ENCODE results near the gene HLA-DRB5.
"Not testable (repeated sequence)": the region's sequence is repeated elsewhere in the genome, so short reads cannot be mapped to it uniquely, and the experiment has no call there.

Gene HLA-DRB5

GRCh38 chr6:32529697-32530430 lies at the start of gene HLA-DRB5:
HLA-DRB5 (minus strand) TSS chr6:32530287; CDS start chr6:32530224, 63 bp downstream.
- DNase-seq: no peak

DNA sequence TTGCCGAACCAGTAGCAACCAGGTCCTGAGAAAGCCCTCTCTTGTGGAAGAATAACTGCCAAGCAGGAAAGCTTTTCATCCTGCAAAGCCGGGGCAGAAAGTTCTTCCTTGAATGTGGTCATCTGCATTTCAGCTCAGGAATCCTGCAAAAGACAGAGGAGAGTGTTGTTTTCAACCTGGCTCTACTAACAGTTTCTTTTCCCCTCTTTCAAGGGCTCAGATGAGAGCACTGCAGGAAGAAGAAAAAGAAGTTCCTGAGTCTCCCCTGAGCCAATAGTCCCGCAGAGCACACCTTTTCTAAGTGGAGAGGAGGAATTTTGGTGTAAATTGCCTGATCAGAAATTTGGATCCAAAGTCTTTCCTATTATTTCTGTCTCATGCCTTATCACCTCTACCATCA lies 48.9 kb upstream of the HLA-DRB5 start:
- DNase-seq: no peak

GRCh38 chr6:32577493-32577892 lies 47.4 kb upstream of the HLA-DRB5 start:
- DNase-seq: not testable (repeated sequence)

GRCh38 chr6:32576250-32576649 lies 46.2 kb upstream of the HLA-DRB5 start:
- DNase-seq: no peak

DNA sequence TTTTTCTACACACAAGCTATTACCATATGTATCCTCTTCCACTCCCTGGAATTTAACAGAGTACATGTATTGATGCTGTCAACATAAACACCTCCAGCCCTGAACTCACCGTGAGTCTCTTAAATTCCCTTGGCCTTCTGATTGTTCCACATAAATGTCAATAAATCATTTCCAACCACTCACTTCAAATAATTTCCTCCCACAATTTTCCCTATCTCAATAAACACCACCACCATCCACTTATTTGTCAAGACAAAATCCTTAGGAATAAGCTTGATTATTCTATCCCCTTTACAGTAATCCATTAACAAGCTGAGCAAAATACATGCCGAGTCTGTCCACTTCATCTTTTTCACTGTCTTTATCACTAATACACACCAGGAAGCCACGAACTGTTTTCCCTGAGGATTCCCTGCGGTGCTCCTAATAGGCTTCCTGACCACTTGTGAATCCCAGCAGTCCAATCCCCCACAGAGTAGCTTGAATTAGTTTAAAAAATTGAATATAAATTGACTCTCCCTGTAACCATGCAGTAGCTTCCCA lies 40.3 kb upstream of the HLA-DRB5 start:
- no peak for DNase-seq

DNA sequence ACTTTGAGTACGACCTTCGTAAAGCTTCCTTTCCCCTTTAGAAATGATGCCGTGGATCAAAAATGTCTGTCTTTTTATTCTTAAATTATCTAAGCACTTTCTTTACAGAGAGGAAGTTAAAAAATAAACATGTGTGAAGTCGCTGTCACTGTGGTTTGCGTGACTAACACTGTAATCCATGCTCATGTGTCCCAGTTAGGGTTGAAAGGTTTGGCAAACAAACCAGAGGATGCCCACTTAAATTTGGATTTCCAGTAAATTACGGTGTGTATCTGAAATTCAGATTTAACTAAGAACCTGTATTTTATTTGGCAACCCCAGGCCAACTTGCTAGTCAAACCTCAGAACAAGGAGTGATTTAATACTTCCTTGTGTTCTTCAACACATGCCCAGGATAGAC lies 38.5 kb upstream of the HLA-DRB5 start:
- DNase-seq: no peak

GRCh38 chr6:32566957-32567356 lies 36.9 kb upstream of the HLA-DRB5 start:
- DNase-seq: no peak

DNA sequence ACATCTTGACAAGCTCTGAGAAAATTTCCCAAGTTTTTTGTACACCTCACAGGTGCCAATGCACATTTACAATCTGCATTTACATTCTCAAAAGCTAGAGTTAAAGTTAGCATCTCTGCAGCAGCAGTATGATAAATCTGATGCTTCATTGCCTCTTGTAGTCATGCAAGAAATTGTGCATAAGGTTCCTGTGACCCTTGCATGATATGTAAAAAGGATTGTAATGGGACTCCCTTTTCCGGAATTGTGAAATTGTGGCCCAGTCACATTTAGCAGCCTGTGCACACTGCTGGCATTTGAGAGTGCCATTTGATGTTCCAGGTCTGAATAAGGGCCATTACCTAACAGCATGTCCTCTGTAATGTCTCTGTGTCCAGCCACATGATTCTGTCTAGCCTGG lies 35.4 kb upstream of the HLA-DRB5 start:
- DNase-seq: no peak

DNA sequence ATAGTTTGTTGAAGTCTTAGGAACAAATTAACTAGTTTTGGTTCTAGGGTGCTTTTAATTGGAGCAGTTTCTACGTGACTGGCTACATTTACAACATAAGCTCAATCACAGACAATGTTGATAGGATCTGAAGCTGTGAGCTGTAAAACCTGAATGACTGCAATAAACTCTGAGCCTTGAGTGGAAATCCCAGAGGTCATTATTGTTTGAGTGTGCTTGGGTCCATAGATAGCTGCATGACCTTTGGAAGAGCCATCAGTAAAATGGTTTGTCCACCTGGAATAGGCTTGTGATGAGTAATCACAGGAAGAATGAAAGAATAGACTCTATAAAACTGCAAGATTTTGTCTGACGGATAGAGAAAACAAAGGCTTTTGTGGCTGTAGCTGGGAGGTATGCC lies 32.9 kb upstream of the HLA-DRB5 start:
- DNase-seq: peak; percentile 71

DNA sequence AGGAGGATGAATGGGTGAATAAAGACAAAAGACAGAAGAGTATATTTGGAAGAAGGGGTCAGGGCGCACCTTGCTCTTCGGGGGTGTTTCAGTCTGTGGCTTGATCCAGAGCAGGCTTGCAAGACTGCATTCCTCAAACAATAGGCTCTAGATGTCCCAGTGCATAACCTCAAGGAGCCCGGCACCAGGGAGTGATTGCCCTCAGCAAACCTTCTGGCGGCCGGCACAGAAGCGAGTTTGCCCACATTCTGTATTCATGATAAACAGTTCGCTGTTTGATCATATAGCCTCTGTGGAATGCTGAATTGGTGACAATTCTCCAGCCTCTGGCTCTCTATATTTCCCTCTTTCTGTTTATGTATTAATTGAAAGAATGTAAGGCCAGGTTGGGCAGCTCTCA lies 29.7 kb upstream of the HLA-DRB5 start:
- no peak for DNase-seq

DNA sequence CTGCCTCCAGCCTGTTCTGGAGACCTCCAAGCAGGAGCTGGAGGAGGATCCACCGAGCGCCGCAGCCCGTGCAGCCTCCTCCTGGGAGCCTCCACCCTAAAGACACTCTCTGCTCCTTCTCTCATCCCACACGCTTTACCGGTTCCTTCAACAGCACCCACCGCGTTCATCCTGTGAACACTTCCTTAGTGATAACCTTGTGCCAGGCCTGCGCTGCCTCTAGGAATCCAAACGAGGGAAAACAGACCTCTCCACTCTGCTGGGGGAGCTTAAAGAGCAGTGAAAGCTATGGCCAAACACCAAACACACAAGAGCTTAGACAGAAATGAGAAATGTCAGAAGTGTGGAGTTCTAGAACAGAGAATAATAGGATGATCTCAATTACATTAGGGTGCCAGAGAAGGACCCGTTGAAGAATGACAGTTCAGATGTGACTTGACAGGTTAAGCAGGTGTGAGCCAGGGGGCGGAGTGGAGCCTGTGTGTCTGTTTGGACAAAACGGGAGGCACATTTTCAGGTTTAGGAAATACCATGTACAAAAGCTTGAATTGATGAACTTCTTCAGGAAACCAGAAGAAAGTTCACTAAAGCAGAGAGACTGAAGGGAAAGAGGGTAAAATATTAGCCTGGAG lies 28.5 kb upstream of the HLA-DRB5 start:
- DNase-seq: no peak

- DNase-seq: no peak
Observed at GRCh38 chr6:32554116-32554965, 24.3 kb upstream of the HLA-DRB5 start.

DNA sequence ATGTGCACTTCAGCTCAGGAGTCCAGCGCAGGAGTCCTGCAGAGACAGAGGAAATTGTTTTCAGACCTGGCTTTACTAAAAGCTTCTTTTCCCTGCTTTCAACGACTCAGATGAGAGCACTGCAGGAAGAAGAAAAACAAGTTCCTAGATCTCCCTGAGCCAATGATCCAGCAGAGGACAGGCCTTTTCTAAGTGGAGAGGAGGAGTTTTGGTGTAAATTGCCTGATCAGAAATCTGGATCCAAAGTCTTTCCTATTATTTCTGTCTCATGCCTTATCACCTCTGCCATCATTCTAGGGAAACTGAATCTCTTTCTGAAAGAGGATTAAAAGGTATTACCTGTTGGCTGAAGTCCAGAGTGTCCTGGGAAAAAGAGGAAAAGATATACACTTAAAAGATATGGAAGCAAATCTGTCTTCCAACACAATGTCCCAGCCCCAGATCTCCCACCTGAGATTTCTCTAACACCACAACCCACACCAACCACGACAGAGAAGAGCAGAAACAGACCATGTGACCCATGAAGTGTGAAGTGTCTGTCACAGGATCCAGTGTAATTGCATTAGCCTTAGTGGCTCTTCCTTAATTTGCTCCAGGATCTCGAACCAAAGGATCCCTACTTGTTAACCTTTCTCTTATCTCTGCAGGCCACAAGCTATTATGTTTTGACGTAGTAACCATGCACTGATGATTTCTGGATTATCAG lies 23.1 kb upstream of the HLA-DRB5 start:
- DNase-seq: no peak

- no peak for DNase-seq
Observed at GRCh38 chr6:32551410-32551809, 21.3 kb upstream of the HLA-DRB5 start.

GRCh38 chr6:32539839-32540238 lies 9.8 kb upstream of the HLA-DRB5 start:
- DNase-seq: no peak

DNA sequence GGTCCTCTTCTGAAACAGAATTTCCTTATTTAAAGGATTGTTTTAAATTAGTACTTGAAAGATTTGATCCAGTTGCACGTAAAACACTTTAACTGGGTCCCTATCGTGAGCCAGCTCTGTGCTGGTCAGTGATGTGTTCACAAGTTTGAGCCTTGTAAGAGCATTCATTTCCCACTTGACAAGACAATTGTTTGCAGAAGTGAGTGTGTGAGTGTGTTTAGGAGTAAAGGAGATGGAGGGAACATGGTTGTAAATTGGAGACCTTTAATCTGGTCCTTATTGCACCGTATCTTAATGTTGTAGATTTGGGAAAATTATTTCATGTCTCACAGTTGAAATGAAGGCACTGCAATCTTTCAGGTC lies 325 bp upstream of the HLA-DRB5 start:
- DNase-seq: not testable (repeated sequence)

GRCh38 chr6:32522302-32523047 lies 7.6 kb downstream of the HLA-DRB5 start:
- no peak for DNase-seq

GRCh38 chr6:32519910-32520258 lies 10.2 kb downstream of the HLA-DRB5 start:
- DNase-seq: no peak

DNA sequence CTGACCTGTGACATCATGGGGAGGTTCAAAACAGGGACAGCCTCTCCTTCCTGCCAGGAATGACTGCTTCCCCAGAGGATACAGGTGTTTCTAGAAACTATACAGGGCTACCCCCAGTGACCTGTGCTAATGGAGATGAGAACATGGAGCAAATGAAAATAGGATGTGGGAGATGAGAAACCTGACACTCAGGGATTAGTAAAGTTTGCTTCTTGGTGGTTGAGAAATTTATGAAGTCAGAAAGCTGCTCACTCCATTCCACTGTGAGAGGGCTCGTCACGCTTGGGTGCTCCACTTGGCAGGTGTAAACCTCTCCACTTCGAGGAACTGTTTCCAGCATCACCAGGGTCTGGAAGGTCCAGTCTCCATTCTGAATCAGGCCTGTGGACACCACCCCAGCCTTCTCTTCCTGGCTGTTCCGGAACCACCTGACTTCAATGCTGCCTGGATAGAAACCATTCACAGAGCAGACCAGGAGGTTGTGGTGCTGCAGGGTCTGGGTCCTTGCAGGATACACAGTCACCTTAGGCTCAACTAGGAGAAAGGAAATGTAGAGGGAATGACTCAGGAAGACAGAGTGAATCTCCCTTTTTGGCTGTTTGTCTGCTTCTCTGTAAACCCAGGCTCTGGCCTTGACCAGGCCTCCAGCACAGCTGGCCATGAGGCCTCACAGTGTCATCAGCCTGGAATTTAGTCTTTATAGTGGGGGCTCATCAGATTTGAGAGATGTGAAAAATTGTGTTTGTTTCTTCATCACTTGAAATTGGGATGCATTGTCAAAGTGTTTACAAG lies 10.8 kb downstream of the HLA-DRB5 start:
- DNase-seq: no peak

DNA sequence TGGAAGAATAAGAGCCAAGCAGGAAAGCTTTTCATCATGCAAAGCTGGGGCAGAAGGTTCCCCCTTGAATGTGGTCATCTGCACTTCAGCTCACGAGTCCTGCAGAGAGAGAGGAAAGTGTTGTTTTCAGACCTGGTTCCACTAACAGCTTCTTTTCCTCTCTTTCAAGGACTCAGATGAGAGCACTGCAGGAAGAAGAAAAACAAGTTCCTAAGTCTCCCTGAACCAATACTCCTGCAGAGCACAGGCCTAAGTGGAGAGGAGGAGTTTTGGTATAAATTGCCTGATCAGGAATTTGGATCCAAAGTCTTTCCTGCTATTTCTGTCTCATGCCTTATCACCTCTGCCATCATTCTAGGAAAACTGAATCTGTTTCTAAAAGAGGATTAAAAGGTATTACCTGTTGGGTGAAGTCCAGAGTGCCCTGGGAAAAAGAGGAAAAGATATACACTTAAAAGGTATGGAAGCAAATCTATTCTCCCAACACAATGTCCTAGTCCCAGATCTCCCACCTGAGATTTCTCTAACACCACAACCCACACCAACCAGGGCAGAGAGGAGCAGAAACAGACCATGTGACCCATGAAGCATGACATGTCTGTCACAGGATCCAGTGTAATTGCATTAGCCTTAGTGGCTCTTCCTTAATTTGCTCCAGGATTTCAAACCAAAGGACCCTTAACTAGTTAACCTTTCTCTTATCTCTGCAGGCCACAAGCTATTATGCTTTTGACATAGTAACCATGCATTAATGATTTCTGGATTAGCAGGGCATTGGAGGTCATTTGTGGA lies 12.2 kb downstream of the HLA-DRB5 start:
- DNase-seq: no peak

GRCh38 chr6:32501016-32501415 lies 29.1 kb downstream of the HLA-DRB5 start:
- DNase-seq: no peak
